Uterus (tissue), 2 donors: ENCODE measurements around the gene NTSR1.

Experiments used
- POLR2A ChIP-seq, 2 donors: fragments of 450-650 bp; IDR thresholded peaks; one replicate each; pipeline ENCODE4 v1.6.1; 2016; ENCODE audit warnings: antibody characterized with exemption in 2 of 2, mild to moderate bottlenecking in 1 of 2, moderate library complexity in 1 of 2
- TF ChIP-seq, protein P1 (sequence below), 4 experiments: fragments of 200-600 bp in 2 of 4; fragments of 450-650 bp in 2 of 4; sonication (generic) in 2 of 4; IDR thresholded peaks; one replicate each; pipeline ENCODE4 v1.5.1; 2016 to 2019; ENCODE audit warnings: antibody characterized with exemption in 4 of 4, mild to moderate bottlenecking in 2 of 4, moderate library complexity in 1 of 4

DNA sequence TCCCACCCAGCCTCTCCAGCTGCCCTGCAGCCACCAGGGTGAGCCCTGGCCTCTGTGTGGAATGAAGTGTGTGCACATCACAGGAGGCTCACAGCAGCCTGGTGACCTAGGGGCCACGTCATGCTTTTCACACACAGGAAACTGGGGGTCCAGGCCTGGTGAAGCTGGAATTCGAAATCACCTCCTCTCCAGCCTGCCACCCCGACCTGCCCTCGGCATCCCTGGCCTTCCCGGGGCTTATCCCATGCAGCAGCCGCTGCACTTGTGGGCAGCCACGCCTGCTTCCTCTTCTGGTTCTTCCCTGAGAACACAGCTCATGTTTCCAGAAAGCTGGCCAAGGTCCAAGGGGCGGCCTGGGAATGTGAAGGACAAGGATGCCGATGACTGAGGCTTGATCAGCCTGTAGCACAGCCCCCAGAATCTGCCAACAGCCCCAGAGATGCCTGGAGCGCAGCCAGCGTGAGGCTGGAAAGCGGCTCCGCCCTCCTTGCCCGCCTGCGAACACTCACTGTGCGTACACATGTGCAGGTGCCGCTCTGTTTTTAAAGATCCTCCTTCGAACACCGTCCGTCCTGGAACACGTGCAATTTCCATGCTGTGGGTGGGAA is 4.2 kb upstream of the NTSR1 start:
- TF ChIP-seq, protein P1, sequence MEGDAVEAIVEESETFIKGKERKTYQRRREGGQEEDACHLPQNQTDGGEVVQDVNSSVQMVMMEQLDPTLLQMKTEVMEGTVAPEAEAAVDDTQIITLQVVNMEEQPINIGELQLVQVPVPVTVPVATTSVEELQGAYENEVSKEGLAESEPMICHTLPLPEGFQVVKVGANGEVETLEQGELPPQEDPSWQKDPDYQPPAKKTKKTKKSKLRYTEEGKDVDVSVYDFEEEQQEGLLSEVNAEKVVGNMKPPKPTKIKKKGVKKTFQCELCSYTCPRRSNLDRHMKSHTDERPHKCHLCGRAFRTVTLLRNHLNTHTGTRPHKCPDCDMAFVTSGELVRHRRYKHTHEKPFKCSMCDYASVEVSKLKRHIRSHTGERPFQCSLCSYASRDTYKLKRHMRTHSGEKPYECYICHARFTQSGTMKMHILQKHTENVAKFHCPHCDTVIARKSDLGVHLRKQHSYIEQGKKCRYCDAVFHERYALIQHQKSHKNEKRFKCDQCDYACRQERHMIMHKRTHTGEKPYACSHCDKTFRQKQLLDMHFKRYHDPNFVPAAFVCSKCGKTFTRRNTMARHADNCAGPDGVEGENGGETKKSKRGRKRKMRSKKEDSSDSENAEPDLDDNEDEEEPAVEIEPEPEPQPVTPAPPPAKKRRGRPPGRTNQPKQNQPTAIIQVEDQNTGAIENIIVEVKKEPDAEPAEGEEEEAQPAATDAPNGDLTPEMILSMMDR (IDR thresholded peaks at IDR 0.05), result no peak
- TF ChIP-seq POLR2A (IDR thresholded peaks at IDR 0.05), result no peak
